Endothelial cell (in vitro differentiated cells): Measurements from ENCODE around the gene PPIG. TPM values are rescaled to one million over a fixed set of nuclear protein-coding genes. Genes with fewer than 3 reads are reported as not detected.
"Not testable (repeated sequence)": the region's sequence is repeated elsewhere in the genome, so short reads cannot be mapped to it uniquely, and the experiment has no call there.

Source experiments
- DNase-seq: peaks from one replicate; pipeline ENCODE4 v3.0.0; 2021; ENCODE audit warnings: low spot score
- H3K27ac Mint-ChIP-seq: one replicate; pipeline ENCODE4 v1.8.0; 2021; ENCODE audit warnings: mixed read lengths, inconsistent platforms; ENCODE audit not compliant: unreplicated experiment
- H3K27me3 Mint-ChIP-seq: one replicate; pipeline ENCODE4 v1.8.0; 2021; ENCODE audit warnings: mild to moderate bottlenecking, moderate library complexity, mixed read lengths, inconsistent platforms; ENCODE audit not compliant: unreplicated experiment
- H3K36me3 Mint-ChIP-seq: one replicate; pipeline ENCODE4 v1.8.0; 2021; ENCODE audit warnings: mild to moderate bottlenecking, low read depth, mixed read lengths, inconsistent platforms; ENCODE audit not compliant: unreplicated experiment
- H3K4me1 Mint-ChIP-seq: one replicate; pipeline ENCODE4 v1.8.0; 2021; ENCODE audit warnings: mild to moderate bottlenecking, mixed read lengths, inconsistent platforms; ENCODE audit not compliant: unreplicated experiment
- H3K4me3 Mint-ChIP-seq: one replicate; pipeline ENCODE4 v1.8.0; 2021; ENCODE audit warnings: mild to moderate bottlenecking, mixed read lengths, inconsistent platforms; ENCODE audit not compliant: unreplicated experiment
- H3K9me3 Mint-ChIP-seq: one replicate; pipeline ENCODE4 v1.8.0; 2021; ENCODE audit warnings: mixed read lengths, inconsistent platforms; ENCODE audit not compliant: unreplicated experiment
- total RNA-seq: library from RNA; stranded (reverse); fragmentation: NEBNext Ultra II Directional; extraction: Animal tissue kit (Norgen Biotek cat#: 25700); gene quantifications from one replicate; pipeline ENCODE4 v1.2.1, GENCODE V29; 2021; ENCODE audit not compliant: unreplicated experiment
- TF ChIP-seq, protein P1 (sequence below): fragments of 200-600 bp; sonication (generic); IDR thresholded peaks from one replicate; pipeline ENCODE4 v1.5.0; 2021; ENCODE audit warnings: antibody characterized with exemption; ENCODE audit not compliant: unreplicated experiment

PPIG gene
- total RNA-seq, 1 donor from 2014 or later: 50.8 TPM

GRCh38 chr2:169687943-169688342 lies 103.8 kb downstream of the PPIG start:
- DNase-seq, H3K27ac Mint-ChIP-seq, H3K27me3 Mint-ChIP-seq, H3K4me1 Mint-ChIP-seq, H3K4me3 Mint-ChIP-seq, H3K9me3 Mint-ChIP-seq: not testable (repeated sequence)
- H3K36me3 Mint-ChIP-seq: peaks cover 20% of the 10 kb centered on the region

GRCh38 chr2:169690958-169691357 lies 106.8 kb downstream of the PPIG start:
- H3K27me3 Mint-ChIP-seq: peaks cover 11% of the 10 kb centered on the region
- H3K9me3 Mint-ChIP-seq: peaks cover 7% of the 10 kb centered on the region
- H3K27ac Mint-ChIP-seq: no peak overlapping the region
- H3K4me3 Mint-ChIP-seq: no peak overlapping the region
- TF ChIP-seq, protein P1, sequence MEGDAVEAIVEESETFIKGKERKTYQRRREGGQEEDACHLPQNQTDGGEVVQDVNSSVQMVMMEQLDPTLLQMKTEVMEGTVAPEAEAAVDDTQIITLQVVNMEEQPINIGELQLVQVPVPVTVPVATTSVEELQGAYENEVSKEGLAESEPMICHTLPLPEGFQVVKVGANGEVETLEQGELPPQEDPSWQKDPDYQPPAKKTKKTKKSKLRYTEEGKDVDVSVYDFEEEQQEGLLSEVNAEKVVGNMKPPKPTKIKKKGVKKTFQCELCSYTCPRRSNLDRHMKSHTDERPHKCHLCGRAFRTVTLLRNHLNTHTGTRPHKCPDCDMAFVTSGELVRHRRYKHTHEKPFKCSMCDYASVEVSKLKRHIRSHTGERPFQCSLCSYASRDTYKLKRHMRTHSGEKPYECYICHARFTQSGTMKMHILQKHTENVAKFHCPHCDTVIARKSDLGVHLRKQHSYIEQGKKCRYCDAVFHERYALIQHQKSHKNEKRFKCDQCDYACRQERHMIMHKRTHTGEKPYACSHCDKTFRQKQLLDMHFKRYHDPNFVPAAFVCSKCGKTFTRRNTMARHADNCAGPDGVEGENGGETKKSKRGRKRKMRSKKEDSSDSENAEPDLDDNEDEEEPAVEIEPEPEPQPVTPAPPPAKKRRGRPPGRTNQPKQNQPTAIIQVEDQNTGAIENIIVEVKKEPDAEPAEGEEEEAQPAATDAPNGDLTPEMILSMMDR: no peak
- no peak for DNase-seq
- peaks cover 20% of the 10 kb centered on the region for H3K36me3 Mint-ChIP-seq
- peaks cover 17% of the 10 kb centered on the region for H3K4me1 Mint-ChIP-seq

Other genes with a start within 250 kb of the PPIG start
- 0.23 TPM for gene LRP2, start 221.8 kb upstream of the PPIG start, total RNA-seq
- 3.2 TPM for gene BBS5, start 104.9 kb upstream of the PPIG start, total RNA-seq
- 0.10 TPM for gene KLHL41, start 74.6 kb upstream of the PPIG start, total RNA-seq
- gene FASTKD1, start 10.5 kb upstream of the PPIG start, total RNA-seq: 33.7 TPM
- gene CFAP210, start 110.1 kb downstream of the PPIG start, total RNA-seq: 0.41 TPM
- 10.5 TPM for gene PHOSPHO2, start 110.1 kb downstream of the PPIG start, total RNA-seq
- 22.1 TPM for gene KLHL23, start 149.5 kb downstream of the PPIG start, total RNA-seq
- 109 TPM for gene SSB, start 214.5 kb downstream of the PPIG start, total RNA-seq
- gene METTL5, start 240.6 kb downstream of the PPIG start, total RNA-seq: 36.8 TPM
- 23.4 TPM for gene UBR3, start 243.1 kb downstream of the PPIG start, total RNA-seq